Measurements from ENCODE around the gene LCT.
"Not testable (repeated sequence)": the region's sequence is repeated elsewhere in the genome, so short reads cannot be mapped to it uniquely, and the experiment has no call there.

The LCT gene

GRCh38 chr2:135836596-135837270 is at the start of gene LCT:
Gene LCT, minus strand, starts transcription at chr2:135837184. Its CDS starts 15 bp downstream, at chr2:135837169.
- no peak for DNase-seq (ENCODE audit: low spot score)
- FAIRE-seq, result no peak

GRCh38 chr2:135885709-135886108 is 48.7 kb upstream of the LCT start:
- FAIRE-seq, result no peak
- no peak for DNase-seq (ENCODE audit: low spot score)

- no peak for DNase-seq (ENCODE audit: low spot score)
- FAIRE-seq, result no peak
These were observed 45.4 kb upstream of the LCT start for GRCh38 chr2:135882415-135882814.

GRCh38 chr2:135876770-135877169 is 39.8 kb upstream of the LCT start:
- not testable (repeated sequence) for DNase-seq (ENCODE audit: low spot score); FAIRE-seq

GRCh38 chr2:135876066-135876711 is 39.2 kb upstream of the LCT start, which contains the start of gene MCM6:
Gene MCM6, minus strand, starts transcription at chr2:135876443. Its CDS starts 78 bp downstream, at chr2:135876365.
- DNase-seq (ENCODE audit: low spot score) (peak; percentile 98), FAIRE-seq (no peak)

GRCh38 chr2:135875491-135876065 is 38.6 kb upstream of the LCT start:
- FAIRE-seq (no peak), DNase-seq (ENCODE audit: low spot score) (peak; percentile 53)

GRCh38 chr2:135874777-135875365 is 37.9 kb upstream of the LCT start:
- DNase-seq (ENCODE audit: low spot score) (no peak), FAIRE-seq (no peak)

- FAIRE-seq (no peak), DNase-seq (ENCODE audit: low spot score) (no peak)
These were observed 33.6 kb upstream of the LCT start for GRCh38 chr2:135870571-135870970.

- FAIRE-seq, result no peak
- no peak for DNase-seq (ENCODE audit: low spot score)
These were observed 26.2 kb upstream of the LCT start for GRCh38 chr2:135863233-135863632.

GRCh38 chr2:135862718-135863117 is 25.7 kb upstream of the LCT start:
- no peak for FAIRE-seq
- DNase-seq (ENCODE audit: low spot score), result no peak

GRCh38 chr2:135853401-135853800 is 16.4 kb upstream of the LCT start:
- no peak for FAIRE-seq

GRCh38 chr2:135851858-135852257 is 14.9 kb upstream of the LCT start:
- no peak for FAIRE-seq
- DNase-seq (ENCODE audit: low spot score), result no peak

More at GRCh38 chr2:135853401-135853800, 16.4 kb upstream of the LCT start:
- DNase-seq (ENCODE audit: low spot score), result no peak

- FAIRE-seq (no peak), DNase-seq (ENCODE audit: low spot score) (no peak)
These were observed 14.1 kb upstream of the LCT start for GRCh38 chr2:135850892-135851668.

- no peak for FAIRE-seq
- DNase-seq (ENCODE audit: low spot score), result no peak
These were observed 12.1 kb upstream of the LCT start for GRCh38 chr2:135849087-135849486.

- FAIRE-seq (no peak), DNase-seq (ENCODE audit: low spot score) (no peak)
These were observed 9.0 kb upstream of the LCT start for GRCh38 chr2:135845997-135846396.

GRCh38 chr2:135845257-135845656 is 8.3 kb upstream of the LCT start:
- no peak for DNase-seq (ENCODE audit: low spot score)
- FAIRE-seq, result no peak

- FAIRE-seq (no peak), DNase-seq (ENCODE audit: low spot score) (no peak)
These were observed 7.4 kb upstream of the LCT start for GRCh38 chr2:135844301-135844895.

- FAIRE-seq, result no peak
- no peak for DNase-seq (ENCODE audit: low spot score)
These were observed 6.7 kb upstream of the LCT start for GRCh38 chr2:135843671-135844070.

- FAIRE-seq (no peak), DNase-seq (ENCODE audit: low spot score) (no peak)
These were observed 3.6 kb upstream of the LCT start for GRCh38 chr2:135840601-135841000.

- no peak for FAIRE-seq
- no peak for DNase-seq (ENCODE audit: low spot score)
These were observed 2.7 kb upstream of the LCT start for GRCh38 chr2:135839713-135840112.

- no peak for DNase-seq (ENCODE audit: low spot score)
- FAIRE-seq, result no peak
These were observed 1.5 kb upstream of the LCT start for GRCh38 chr2:135838502-135838901.

Measured in urothelium cell line (cell line).